NCI-H2171 treated with DMSO at 0.1 percent for 48 hours (cell line): ENCODE results near the gene BSPRY.
A peak's percentile ranks its signal among the peaks of the same experiment; 100 is the strongest.

ENCODE experiments used
- DNase-seq: peaks from one replicate; lab custom pipeline; 2025; lab: John Stamatoyannopoulos, UW

BSPRY gene

GRCh38 chr9:113349445-113350094 is at the start of gene BSPRY:
Gene BSPRY, plus strand, starts transcription at chr9:113349541. Its CDS starts 39 bp downstream, at chr9:113349580.
- DNase-seq, result peak; percentile 40

- DNase-seq, result peak; percentile 8
Measured at GRCh38 chr9:113299800-113300292, 49.5 kb upstream of the BSPRY start.

- no peak for DNase-seq
Measured at GRCh38 chr9:113301548-113301947, 47.8 kb upstream of the BSPRY start.

- DNase-seq, result no peak
Measured at GRCh38 chr9:113302792-113303418, 46.4 kb upstream of the BSPRY start, which contains the start of gene RNF183. Gene RNF183, minus strand, starts transcription at chr9:113303376. Its CDS starts 5,192 bp downstream, at chr9:113298184.

GRCh38 chr9:113306566-113306965 is 42.8 kb upstream of the BSPRY start:
- DNase-seq, result no peak

- no peak for DNase-seq
Measured at GRCh38 chr9:113307396-113307975, 41.9 kb upstream of the BSPRY start.

- peak; percentile 36 for DNase-seq
Measured at GRCh38 chr9:113309204-113309813, 40.0 kb upstream of the BSPRY start.

- DNase-seq, result no peak
Measured at GRCh38 chr9:113310538-113310937, 38.8 kb upstream of the BSPRY start.

- no peak for DNase-seq
Measured at GRCh38 chr9:113311961-113312360, 37.4 kb upstream of the BSPRY start.

GRCh38 chr9:113313261-113313660 is 36.1 kb upstream of the BSPRY start:
- no peak for DNase-seq

- DNase-seq, result no peak
Measured at GRCh38 chr9:113315231-113315630, 34.1 kb upstream of the BSPRY start.

GRCh38 chr9:113316030-113316429 is 33.3 kb upstream of the BSPRY start:
- no peak for DNase-seq

- no peak for DNase-seq
Measured at GRCh38 chr9:113317777-113318176, 31.6 kb upstream of the BSPRY start.

GRCh38 chr9:113319054-113319453 is 30.3 kb upstream of the BSPRY start:
- no peak for DNase-seq

GRCh38 chr9:113320051-113320450 is 29.3 kb upstream of the BSPRY start:
- DNase-seq, result no peak

- no peak for DNase-seq
Measured at GRCh38 chr9:113322671-113323070, 26.7 kb upstream of the BSPRY start.

GRCh38 chr9:113326230-113326629 is 23.1 kb upstream of the BSPRY start:
- DNase-seq, result no peak

- DNase-seq, result no peak
Measured at GRCh38 chr9:113328045-113328782, 21.1 kb upstream of the BSPRY start.

GRCh38 chr9:113331780-113332179 is 17.6 kb upstream of the BSPRY start:
- no peak for DNase-seq

GRCh38 chr9:113337714-113338113 is 11.6 kb upstream of the BSPRY start:
- DNase-seq, result no peak

GRCh38 chr9:113340011-113340699 is 9.2 kb upstream of the BSPRY start, which contains the start of gene WDR31:
Gene WDR31, minus strand, starts transcription at chr9:113340275. Its CDS starts 8,253 bp downstream, at chr9:113332022.
- DNase-seq, result peak; percentile 84
